Spleen (tissue), 7 donors: ENCODE measurements around the gene PPP1R13B.

ENCODE experiments used
- POLR2A ChIP-seq, 3 donors: fragments of 450-650 bp; IDR thresholded peaks; one replicate each; pipeline ENCODE4 v1.5.1; 2017; ENCODE audit warnings: antibody characterized with exemption in 3 of 3, mild to moderate bottlenecking in 1 of 3
- TF ChIP-seq, protein P1 (sequence below), 11 experiments: fragments of 200-600 bp in 7 of 11; fragments of 450-650 bp in 4 of 11; sonication (generic) in 4 of 11; IDR thresholded peaks in 8 of 11; conservative IDR thresholded peaks in 3 of 11; 1 replicate in 7 of 11; 2 replicates in 4 of 11; pipeline versions ENCODE4 v1.4.0 to v1.8.0; 2016 to 2021; ENCODE audit warnings: antibody characterized with exemption in 11 of 11, inconsistent platforms in 4 of 11, mild to moderate bottlenecking in 1 of 11
- donor health status: DM: no; HTN: no; CAD: no; lungs with moderate emphysema.
- donor health status: DM: no; HTN: no; CAD: no.
- donor health status: DM: no; HTN: no; CAD: no.

DNA sequence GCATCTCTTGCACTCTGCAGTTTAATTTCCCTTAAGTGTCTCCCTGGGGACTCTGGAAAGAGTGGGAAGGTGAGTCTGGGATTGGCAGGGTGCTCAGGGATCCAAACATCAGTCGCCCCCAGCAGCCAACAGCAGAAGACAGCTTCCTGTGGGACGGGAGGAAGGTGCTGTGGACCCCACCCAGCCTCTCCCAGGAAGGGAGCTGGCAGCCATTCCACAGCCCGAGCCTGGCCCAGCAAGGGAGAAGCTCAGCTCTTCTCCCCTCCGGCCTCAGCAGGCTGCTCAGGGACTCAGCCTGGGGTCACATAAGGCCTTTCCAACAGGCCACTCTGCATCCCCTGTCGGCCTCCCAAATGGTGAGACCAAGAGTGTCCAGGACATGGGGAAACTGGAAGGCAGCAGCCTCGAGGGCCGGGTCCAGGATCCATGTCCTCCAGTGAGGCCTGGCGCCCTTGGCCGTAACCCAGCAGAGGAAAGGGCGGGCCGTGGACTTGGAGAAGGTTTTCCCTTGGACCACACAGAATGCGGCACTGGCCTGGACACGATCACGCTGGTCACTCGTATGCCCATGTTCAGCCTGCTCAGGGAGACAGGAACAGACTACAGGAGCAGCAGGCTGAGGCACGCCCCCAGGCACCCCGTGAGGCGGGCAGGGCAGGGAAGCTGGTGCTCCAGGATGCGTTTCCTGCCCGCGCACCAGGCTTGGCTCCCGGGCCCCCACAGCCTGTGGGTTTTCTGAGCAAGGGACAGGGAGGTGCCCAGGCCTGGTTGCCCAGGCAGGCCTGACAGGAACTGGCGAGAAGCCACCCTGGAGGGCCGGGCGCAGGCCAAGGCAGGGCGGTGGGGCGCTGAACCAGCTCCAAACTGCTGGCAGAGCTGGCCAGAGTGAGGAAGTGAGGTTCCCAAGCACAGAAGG, 135.6 kb downstream of the PPP1R13B start:
- TF ChIP-seq, protein P1, sequence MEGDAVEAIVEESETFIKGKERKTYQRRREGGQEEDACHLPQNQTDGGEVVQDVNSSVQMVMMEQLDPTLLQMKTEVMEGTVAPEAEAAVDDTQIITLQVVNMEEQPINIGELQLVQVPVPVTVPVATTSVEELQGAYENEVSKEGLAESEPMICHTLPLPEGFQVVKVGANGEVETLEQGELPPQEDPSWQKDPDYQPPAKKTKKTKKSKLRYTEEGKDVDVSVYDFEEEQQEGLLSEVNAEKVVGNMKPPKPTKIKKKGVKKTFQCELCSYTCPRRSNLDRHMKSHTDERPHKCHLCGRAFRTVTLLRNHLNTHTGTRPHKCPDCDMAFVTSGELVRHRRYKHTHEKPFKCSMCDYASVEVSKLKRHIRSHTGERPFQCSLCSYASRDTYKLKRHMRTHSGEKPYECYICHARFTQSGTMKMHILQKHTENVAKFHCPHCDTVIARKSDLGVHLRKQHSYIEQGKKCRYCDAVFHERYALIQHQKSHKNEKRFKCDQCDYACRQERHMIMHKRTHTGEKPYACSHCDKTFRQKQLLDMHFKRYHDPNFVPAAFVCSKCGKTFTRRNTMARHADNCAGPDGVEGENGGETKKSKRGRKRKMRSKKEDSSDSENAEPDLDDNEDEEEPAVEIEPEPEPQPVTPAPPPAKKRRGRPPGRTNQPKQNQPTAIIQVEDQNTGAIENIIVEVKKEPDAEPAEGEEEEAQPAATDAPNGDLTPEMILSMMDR (IDR thresholded peaks at IDR 0.05 in 8 of 11, conservative IDR thresholded peaks at IDR 0.05 in 3 of 11), result no peak
- TF ChIP-seq POLR2A (IDR thresholded peaks at IDR 0.05), result no peak
